GM19238 (cell line): ENCODE data around the gene EN2.

Experiments used
- DNase-seq: peaks from one replicate; pipeline ENCODE4 v3.0.0; 2011; ENCODE audit warnings: low spot score; ENCODE audit not compliant: insufficient read length

The EN2 gene

GRCh38 chr7:155464183-155464582 lies 6.3 kb downstream of the EN2 start:
- DNase-seq: no peak

GRCh38 chr7:155464948-155465739 lies 7.2 kb downstream of the EN2 start:
- DNase-seq: no peak

GRCh38 chr7:155465761-155466141 lies 7.8 kb downstream of the EN2 start:
- no peak for DNase-seq

GRCh38 chr7:155466142-155466813 lies 8.3 kb downstream of the EN2 start:
- DNase-seq: no peak

GRCh38 chr7:155466814-155467733 lies 9.1 kb downstream of the EN2 start:
- peak; percentile 61 for DNase-seq

GRCh38 chr7:155467846-155468784 lies 10.2 kb downstream of the EN2 start:
- DNase-seq: no peak

GRCh38 chr7:155468785-155469148 lies 10.8 kb downstream of the EN2 start:
- no peak for DNase-seq

GRCh38 chr7:155469311-155470185 lies 11.6 kb downstream of the EN2 start:
- DNase-seq: no peak

GRCh38 chr7:155470186-155470487 lies 12.2 kb downstream of the EN2 start:
- no peak for DNase-seq

- DNase-seq: no peak
These were observed 13.0 kb downstream of the EN2 start for GRCh38 chr7:155470686-155471638.

GRCh38 chr7:155471718-155472117 lies 13.8 kb downstream of the EN2 start:
- DNase-seq: no peak

- no peak for DNase-seq
These were observed 19.5 kb downstream of the EN2 start for GRCh38 chr7:155477476-155477875.

GRCh38 chr7:155481764-155482163 lies 23.8 kb downstream of the EN2 start:
- no peak for DNase-seq

GRCh38 chr7:155482511-155483183 lies 24.7 kb downstream of the EN2 start:
- no peak for DNase-seq

- no peak for DNase-seq
These were observed 25.3 kb downstream of the EN2 start for GRCh38 chr7:155483245-155483644.

GRCh38 chr7:155483868-155484325 lies 26.0 kb downstream of the EN2 start:
- DNase-seq: no peak

- DNase-seq: no peak
These were observed 26.8 kb downstream of the EN2 start for GRCh38 chr7:155484483-155485399.
